ENCODE measurements around the gene PDXDC1. TPM values are rescaled to one million over a fixed set of nuclear protein-coding genes. Genes with fewer than 3 reads are reported as not detected.
"Not testable (repeated sequence)": the region's sequence is repeated elsewhere in the genome, so short reads cannot be mapped to it uniquely, and the experiment has no call there.

Gene PDXDC1
- total RNA-seq, 1 donor from 2014 or later = 72.6 TPM

GRCh38 chr16:15050440-15050839 lies 75.6 kb downstream of the PDXDC1 start:
- intact Hi-C loops (cut with DNase I); DNase-seq; ATAC-seq (ENCODE audit: poor library complexity): not testable (repeated sequence)

DNA sequence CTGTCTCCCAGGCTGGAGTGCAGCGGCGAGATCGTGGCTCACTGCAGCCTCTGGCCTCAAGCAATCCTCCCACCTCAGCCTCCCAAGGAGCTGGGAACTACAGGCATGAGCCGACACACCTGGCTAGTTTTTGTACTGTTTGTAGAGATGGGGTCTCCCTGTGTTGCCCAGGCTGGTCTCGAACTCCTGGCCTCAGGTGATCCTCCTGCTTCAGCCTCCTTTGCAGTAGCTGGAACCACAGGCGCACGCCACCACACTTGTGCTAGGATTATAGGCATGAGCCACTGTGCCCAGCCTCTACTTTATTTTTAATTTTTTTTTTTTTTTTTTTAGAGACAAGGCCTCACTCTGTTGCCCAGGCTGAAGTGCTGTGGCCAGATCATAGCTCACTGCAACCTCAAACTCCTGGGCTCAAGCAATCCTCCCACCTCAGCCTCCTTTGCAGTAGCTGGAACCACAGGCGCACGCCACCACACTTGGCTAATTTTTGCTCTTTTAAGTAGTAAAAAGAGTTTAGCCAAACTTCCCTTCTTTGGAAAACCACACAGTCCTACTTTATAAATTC lies 76.6 kb downstream of the PDXDC1 start:
- intact Hi-C loops (cut with DNase I) = no loop called here
- DNase-seq (no peak), ATAC-seq (ENCODE audit: poor library complexity) (no peak)

- peak; percentile 54 for DNase-seq
- no peak for ATAC-seq (ENCODE audit: poor library complexity)
- intact Hi-C loops (cut with DNase I) = no loop called here
Measured at GRCh38 chr16:15052747-15053476, 78.1 kb downstream of the PDXDC1 start.

- DNase-seq (peak; percentile 51), ATAC-seq (ENCODE audit: poor library complexity) (no peak)
- intact Hi-C loops (cut with DNase I) = no loop called here
Measured at GRCh38 chr16:15053904-15054303, 79.1 kb downstream of the PDXDC1 start.

GRCh38 chr16:15054357-15055140 lies 79.7 kb downstream of the PDXDC1 start:
- intact Hi-C loops (cut with DNase I) = no loop called here
- DNase-seq (no peak), ATAC-seq (ENCODE audit: poor library complexity) (no peak)

DNA sequence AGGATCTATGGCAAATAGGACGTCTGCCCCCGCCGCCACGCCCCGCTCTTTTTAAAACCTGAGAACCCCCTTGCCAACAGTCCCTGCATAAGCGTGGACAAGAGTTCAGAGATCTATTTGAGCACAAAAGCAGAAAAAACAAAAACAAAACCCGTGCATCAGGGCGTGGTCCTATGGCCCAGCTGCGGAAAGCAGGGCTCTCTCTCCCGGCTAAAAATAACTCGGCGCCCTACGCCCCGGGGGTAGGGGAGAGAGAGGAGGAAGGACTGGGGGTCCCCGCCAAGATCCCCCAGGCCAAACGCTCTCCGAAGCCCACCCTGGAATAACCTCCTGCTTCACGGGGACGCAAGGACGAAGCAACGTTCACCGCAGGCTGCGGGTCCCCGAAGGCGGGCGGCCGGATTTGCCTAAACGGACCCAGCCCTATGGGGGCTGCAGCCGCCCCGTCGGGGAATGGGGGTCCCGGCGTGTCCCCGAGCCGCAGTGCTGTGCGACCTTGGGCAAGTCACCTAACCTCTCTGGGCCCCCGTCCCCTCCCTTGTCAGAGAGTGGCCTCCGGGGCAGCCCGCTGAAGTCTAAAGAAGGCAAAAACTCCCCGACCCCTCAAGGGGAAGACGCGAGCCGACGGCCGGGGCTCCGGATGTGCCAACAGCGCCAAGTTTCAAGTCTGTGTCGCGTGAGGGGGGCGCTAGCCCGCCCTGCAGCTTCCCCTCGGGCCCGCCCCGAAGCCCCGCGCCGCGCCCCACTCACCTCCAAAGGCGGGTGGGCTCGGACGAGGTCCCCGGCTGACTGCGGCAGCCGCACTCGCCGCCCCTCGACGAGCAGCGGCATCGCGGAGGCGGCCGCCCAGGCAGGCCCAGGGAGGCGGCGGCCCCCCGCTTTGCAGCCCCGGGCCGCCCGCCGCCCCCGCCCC lies 80.6 kb downstream of the PDXDC1 start:
- peak; percentile 31 for ATAC-seq (ENCODE audit: poor library complexity)
- peak; percentile 75 for DNase-seq
- intact Hi-C loops (cut with DNase I) = no loop called here

DNA sequence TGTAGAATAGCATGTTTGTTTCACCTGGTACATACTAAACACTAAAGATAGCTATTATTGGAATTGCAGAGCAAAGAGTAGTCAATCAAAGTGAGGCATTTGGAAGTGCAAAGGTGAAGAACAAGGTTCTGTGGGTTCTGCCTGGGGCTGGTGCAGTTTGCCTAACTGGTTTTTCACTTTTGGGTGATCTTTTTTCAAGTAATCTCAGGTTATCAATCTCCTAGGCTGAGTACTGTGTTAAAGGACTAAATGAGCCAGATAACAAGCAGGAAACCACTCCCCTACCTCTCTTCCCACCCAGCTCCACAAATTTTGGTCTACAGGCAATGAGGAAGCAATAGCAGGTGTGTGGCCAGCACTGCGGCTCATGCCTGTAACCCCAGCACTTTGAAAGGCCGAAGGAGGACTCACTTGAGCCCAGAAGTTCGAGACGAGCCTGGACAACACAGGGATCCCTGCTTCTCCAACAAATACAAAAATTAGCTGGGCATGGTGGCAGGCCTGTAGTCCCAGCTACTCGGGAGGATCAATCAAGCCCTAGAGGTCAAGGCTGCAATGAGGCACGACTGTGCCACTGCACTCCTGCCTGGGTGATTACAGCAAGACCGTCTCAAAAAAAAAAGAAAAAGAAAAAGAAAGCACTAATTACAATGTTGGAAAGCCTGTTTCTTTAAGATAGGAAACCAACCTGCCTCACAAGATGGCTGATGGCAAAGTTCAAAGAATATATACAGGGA lies 83.0 kb downstream of the PDXDC1 start:
- DNase-seq (no peak), ATAC-seq (ENCODE audit: poor library complexity) (no peak)
- intact Hi-C loops (cut with DNase I) = no loop called here

DNA sequence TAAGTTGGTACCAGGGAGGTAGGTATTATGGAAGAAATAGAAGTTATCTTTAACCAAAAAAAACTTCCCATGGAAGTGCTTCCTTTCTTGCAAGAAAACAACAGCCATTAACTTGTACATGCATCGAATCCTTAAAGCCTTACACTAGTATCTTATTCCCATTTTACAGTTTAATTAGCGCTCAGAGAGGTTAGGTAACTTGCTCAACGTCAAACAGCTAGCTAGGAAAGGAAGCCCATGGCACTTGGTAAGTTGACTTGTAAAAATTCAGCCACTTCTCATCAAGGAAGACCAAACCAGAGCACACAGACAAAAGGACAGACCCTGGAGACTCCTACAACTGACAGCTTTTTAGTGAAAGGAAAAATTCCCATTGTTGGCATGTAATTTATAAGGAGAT lies 84.5 kb downstream of the PDXDC1 start:
- ATAC-seq (ENCODE audit: poor library complexity) = no peak
- intact Hi-C loops (cut with DNase I) = no loop called here
- DNase-seq = no peak

DNA sequence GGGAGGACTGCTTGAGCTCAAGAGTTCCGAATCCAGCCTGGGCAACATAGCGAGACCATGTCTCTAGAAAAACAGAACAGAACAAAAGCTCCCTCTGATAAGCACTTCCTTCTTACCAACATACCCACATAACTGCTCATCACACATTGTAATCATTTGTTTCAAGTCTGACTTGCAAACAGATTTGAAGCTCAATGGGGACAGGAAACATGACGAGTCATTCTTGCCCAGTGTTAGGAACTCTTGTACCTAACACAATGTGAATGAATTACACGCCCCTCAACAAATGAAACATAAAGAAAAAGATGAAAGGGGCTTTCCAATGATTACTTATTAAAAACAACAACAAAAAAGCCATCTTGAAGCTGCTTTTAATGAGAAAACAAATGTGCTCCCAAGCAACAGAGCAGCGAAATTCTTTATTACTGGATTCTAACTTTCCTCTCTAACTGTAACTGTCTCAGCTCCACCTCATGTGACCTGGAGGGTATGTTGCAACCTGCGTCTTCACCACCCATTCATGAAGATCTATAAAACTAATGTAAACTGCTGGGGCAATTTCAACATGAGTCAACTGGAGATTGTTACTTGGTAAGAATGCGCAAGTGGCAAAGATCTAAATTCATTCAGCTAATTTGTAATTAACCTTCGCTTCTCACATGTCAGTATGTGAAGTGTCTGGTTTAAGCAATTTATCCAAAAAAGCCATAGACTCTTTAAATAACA lies 87.4 kb downstream of the PDXDC1 start:
- intact Hi-C loops (cut with DNase I); ATAC-seq (ENCODE audit: poor library complexity); DNase-seq: not testable (repeated sequence)

DNA sequence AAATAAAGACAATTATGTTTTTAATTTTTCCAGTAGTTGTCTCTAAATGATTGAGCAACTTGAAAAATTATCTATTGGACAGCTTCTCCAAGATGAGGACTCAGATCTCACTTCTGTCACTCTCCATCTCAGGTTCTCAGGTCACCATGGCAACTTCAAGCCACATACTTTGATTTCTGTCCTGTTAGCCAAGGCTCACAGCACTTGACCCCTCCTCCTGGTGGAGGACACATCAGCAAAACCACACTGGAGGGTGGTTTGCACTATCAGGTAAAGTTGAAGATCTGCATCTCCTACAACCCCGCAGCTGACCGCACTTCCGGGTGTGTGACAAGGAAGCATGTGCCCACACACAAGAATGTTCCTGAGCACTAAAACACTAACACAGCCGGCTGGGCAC lies 91.1 kb downstream of the PDXDC1 start:
- ATAC-seq (ENCODE audit: poor library complexity); intact Hi-C loops (cut with DNase I); DNase-seq: not testable (repeated sequence)

- ATAC-seq (ENCODE audit: poor library complexity); DNase-seq; intact Hi-C loops (cut with DNase I): not testable (repeated sequence)
Measured at GRCh38 chr16:15066690-15067089, 91.9 kb downstream of the PDXDC1 start.

DNA sequence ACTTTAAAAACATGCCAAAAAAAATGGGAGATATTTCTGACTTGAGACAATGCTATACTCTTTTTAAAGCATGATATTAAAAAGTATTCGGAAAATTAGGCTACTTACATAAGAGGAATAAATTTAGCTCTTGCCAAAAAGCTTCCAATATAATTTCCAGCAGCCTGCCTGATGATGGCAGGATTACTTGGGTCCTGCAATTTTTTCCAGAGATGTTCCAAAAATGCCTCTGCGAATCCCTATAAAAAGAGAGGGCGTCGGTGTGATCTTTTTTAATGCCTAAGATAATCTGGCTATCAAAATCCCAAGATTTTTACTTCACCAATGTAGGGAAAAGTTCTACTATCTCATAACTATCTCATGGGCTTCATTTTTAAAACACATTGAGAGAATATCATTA lies 96.2 kb downstream of the PDXDC1 start:
- DNase-seq; ATAC-seq (ENCODE audit: poor library complexity); intact Hi-C loops (cut with DNase I): not testable (repeated sequence)

- intact Hi-C loops (cut with DNase I); DNase-seq: not testable (repeated sequence)
- peak; percentile 90 for ATAC-seq (ENCODE audit: poor library complexity)
Measured at GRCh38 chr16:15071916-15072769, 97.3 kb downstream of the PDXDC1 start.

DNA sequence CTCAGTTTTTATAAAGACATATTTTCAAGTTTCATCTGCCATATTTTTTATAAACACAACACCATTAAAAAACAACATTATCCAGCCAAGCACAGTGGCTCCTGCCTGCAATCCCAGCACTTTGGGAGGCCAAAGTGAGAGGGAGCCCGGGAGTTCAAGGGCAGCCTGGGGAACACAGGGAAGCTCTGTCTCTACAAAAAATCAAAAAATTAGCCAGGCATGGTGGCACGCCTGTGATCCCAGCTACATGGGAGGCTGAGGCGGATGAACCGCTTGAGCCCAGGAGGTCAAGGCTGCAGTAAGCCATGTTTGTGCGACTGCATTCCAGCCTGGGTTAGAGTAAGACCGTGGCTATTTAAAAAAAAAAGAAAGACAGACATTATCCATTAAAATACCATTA lies 98.3 kb downstream of the PDXDC1 start:
- DNase-seq (no peak), ATAC-seq (ENCODE audit: poor library complexity) (no peak)
- intact Hi-C loops (cut with DNase I) = no loop called here

GRCh38 chr16:15076161-15076560 lies 101.3 kb downstream of the PDXDC1 start:
- DNase-seq; ATAC-seq (ENCODE audit: poor library complexity); intact Hi-C loops (cut with DNase I): not testable (repeated sequence)

GRCh38 chr16:15080883-15081282 lies 106.1 kb downstream of the PDXDC1 start:
- ATAC-seq (ENCODE audit: poor library complexity); intact Hi-C loops (cut with DNase I): not testable (repeated sequence)

More at GRCh38 chr16:15080883-15081282, 106.1 kb downstream of the PDXDC1 start:
- DNase-seq = not testable (repeated sequence)

All from Right ventricle myocardium superior (tissue), 1 donor.